Esophagus squamous epithelium (tissue), 5 donors: Measurements from ENCODE around the gene SKAP1. TPM values are rescaled to one million over a fixed set of nuclear protein-coding genes. Genes with fewer than 3 reads are reported as not detected.

Experiments
- DNase-seq: peaks from one replicate; lab custom pipeline; 2025; lab: John Stamatoyannopoulos, UW
- H3K27ac ChIP-seq, 4 donors: fragments of 200-600 bp; sonication (generic); one replicate each; pipeline ENCODE4 v1.5.1; 2016 to 2019; ENCODE audit warnings: mild to moderate bottlenecking in 1 of 4
- H3K27me3 ChIP-seq, 4 donors: fragments of 200-600 bp; sonication (generic); 1 replicate in 3 of 4; 2 replicates in 1 of 4; pipeline versions ENCODE4 v1.5.1 to v1.6.0; 2017 to 2021; ENCODE audit warnings: antibody characterized with exemption in 1 of 4
- H3K36me3 ChIP-seq, 3 donors: fragments of 200-600 bp; sonication (generic); one replicate each; pipeline ENCODE4 v1.5.1; 2016 to 2019
- H3K4me1 ChIP-seq, 3 donors: fragments of 200-600 bp; sonication (generic); one replicate each; pipeline ENCODE4 v1.5.1; 2017 to 2019
- H3K4me3 ChIP-seq, 4 donors: fragments of 200-600 bp; sonication (generic); 1 replicate in 3 of 4; 2 replicates in 1 of 4; pipeline ENCODE4 v1.5.1; 2016 to 2019; ENCODE audit warnings: mild to moderate bottlenecking in 2 of 4, moderate library complexity in 1 of 4
- H3K9me3 ChIP-seq, 3 donors: fragments of 200-600 bp; sonication (generic); one replicate each; pipeline ENCODE4 v1.5.1; 2016 to 2019
- POLR2A ChIP-seq, 4 donors: fragments of 450-650 bp; IDR thresholded peaks; one replicate each; pipeline ENCODE4 v1.6.1; 2017; ENCODE audit warnings: antibody characterized with exemption in 4 of 4, mild to moderate bottlenecking in 4 of 4, moderate library complexity in 3 of 4
- WGBS, 2 donors: methylation state at CpG; one replicate each; pipeline ENCODE4 v1.1.5; 2018; 5-methylcytosine and 5-hydroxymethylcytosine counted together
- intact Hi-C: fragments of 100-400 bp; cut with DNase I; formaldehyde crosslinking; loops from one replicate; pipeline ENCODE4 v1.15.0; 2022
- total RNA-seq, 4 donors: library from RNA; depleted of rRNA; stranded (reverse); fragments of >200 nt; gene quantifications; one replicate each; pipeline ENCODE4 v1.1.0, GENCODE V29; 2016
- TF ChIP-seq, protein P1 (sequence below), 6 experiments: fragments of 450-650 bp in 4 of 6; fragments of 200-600 bp in 2 of 6; sonication (generic) in 2 of 6; IDR thresholded peaks; one replicate each; pipeline ENCODE4 v1.5.1; 2016 to 2019; ENCODE audit warnings: antibody characterized with exemption in 6 of 6, mild to moderate bottlenecking in 4 of 6, moderate library complexity in 4 of 6
- donor health status: DM: yes; HTN: yes; CAD: no.

The SKAP1 gene
- total RNA-seq, 4 donors from 2014 or later = 0.83 to 5.1 (median 3.4) TPM; not detected in 1

DNA sequence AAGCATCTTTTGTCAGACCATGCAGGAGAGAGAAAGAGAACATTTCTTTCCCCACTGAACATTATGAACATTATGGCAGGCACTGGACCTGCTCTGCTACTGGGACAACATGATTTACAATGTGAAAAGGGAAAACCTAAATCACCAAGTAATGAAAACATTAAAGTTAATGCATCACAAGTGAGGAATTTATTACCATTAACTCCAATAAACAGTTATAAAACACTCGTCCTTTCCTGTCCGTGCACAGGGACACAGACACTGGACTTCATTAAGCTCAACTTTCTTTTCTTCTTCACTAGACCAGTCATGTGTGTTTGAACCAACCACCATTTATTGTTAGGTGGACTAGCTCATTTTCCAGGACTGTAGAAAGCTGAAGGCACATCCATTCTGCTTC, 227.1 kb downstream of the SKAP1 start:
- no peak overlapping the region for H3K27ac ChIP-seq
- TF ChIP-seq, protein P1, sequence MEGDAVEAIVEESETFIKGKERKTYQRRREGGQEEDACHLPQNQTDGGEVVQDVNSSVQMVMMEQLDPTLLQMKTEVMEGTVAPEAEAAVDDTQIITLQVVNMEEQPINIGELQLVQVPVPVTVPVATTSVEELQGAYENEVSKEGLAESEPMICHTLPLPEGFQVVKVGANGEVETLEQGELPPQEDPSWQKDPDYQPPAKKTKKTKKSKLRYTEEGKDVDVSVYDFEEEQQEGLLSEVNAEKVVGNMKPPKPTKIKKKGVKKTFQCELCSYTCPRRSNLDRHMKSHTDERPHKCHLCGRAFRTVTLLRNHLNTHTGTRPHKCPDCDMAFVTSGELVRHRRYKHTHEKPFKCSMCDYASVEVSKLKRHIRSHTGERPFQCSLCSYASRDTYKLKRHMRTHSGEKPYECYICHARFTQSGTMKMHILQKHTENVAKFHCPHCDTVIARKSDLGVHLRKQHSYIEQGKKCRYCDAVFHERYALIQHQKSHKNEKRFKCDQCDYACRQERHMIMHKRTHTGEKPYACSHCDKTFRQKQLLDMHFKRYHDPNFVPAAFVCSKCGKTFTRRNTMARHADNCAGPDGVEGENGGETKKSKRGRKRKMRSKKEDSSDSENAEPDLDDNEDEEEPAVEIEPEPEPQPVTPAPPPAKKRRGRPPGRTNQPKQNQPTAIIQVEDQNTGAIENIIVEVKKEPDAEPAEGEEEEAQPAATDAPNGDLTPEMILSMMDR (IDR thresholded peaks at IDR 0.05) = no peak
- intact Hi-C loops = no loop called here
- no peaks in the 10 kb centered on the region for H3K36me3 ChIP-seq
- 60 to 61% methylated on average over 2 of the region's 2 CpGs for WGBS, 2 donors
- H3K4me1 ChIP-seq = no peaks in the 10 kb centered on the region
- peaks cover 0 to 72% (median 0%) of the 10 kb centered on the region in 4 donors for H3K27me3 ChIP-seq
- DNase-seq = no peak
- no peak overlapping the region for H3K4me3 ChIP-seq
- no peaks in the 10 kb centered on the region for H3K9me3 ChIP-seq

DNA sequence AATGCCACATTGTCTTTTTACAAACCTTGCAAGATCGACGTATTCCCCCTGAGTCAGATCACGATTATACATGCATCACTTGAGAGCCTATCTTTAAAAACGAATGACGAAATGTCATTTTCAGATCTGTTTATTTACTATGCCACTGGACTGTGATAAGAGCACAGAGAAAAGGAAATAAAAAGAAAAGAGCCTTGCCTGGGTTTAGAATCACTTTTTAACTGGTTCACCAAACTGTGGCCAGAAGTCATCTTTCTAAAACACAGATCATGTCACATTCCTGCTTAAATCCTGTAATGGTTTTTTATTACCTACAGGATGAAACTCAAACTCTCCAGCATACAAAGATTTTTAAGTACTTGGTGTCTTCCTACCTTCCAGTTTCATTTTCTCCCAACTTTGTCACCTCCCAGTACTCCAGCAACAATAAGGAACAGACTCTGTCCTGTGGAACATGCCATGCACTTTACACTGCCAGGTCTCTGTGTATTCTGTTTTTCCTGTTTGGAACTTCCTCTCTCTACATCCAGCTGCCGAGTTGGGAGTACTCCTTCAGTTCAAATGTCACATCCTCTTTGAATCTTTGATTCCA, 231.0 kb downstream of the SKAP1 start:
- no peak for TF ChIP-seq POLR2A (IDR thresholded peaks at IDR 0.05)
- TF ChIP-seq, protein P1 (IDR thresholded peaks at IDR 0.05) = no peak

DNA sequence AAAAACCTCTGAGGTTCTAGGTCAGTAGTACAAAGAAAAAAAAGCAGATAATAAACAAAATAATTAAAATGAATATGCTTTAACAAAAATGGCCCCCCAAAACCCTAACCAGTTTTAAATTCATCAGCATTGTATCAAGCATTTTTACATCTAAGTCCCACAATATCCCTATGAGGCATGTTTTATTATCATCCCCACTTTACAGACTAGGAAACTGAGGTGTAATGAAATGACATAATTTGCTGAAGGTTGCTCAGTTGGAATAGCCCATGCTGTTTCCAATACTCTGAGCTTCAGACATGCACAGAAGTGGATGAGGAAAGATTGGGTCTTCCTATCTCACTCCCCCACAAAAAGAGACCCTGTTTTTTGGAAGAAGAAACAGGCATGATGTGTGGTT, 234.1 kb downstream of the SKAP1 start:
- peaks cover 0 to 83% (median 0%) of the 10 kb centered on the region in 4 donors for H3K27me3 ChIP-seq
- no peak for TF ChIP-seq POLR2A (IDR thresholded peaks at IDR 0.05)
- TF ChIP-seq, protein P1 (IDR thresholded peaks at IDR 0.05) = no peak
- H3K9me3 ChIP-seq = no peaks in the 10 kb centered on the region
- H3K4me1 ChIP-seq = no peaks in the 10 kb centered on the region
- H3K27ac ChIP-seq = no peak overlapping the region
- H3K36me3 ChIP-seq = no peaks in the 10 kb centered on the region
- no peak for DNase-seq
- no peak overlapping the region for H3K4me3 ChIP-seq
- intact Hi-C loops = no loop called here

More for the DNA sequence above, 231.0 kb downstream of the SKAP1 start:
- no peaks in the 10 kb centered on the region for H3K9me3 ChIP-seq
- H3K4me1 ChIP-seq = no peaks in the 10 kb centered on the region
- H3K27ac ChIP-seq = no peak overlapping the region
- DNase-seq = no peak
- WGBS, 2 donors = 29 to 33% methylated on average over 6 of the region's 6 CpGs
- intact Hi-C loops = no loop called here
- no peak overlapping the region for H3K4me3 ChIP-seq
- H3K27me3 ChIP-seq = peaks cover 0 to 70% (median 0%) of the 10 kb centered on the region in 4 donors
- no peaks in the 10 kb centered on the region for H3K36me3 ChIP-seq

DNA sequence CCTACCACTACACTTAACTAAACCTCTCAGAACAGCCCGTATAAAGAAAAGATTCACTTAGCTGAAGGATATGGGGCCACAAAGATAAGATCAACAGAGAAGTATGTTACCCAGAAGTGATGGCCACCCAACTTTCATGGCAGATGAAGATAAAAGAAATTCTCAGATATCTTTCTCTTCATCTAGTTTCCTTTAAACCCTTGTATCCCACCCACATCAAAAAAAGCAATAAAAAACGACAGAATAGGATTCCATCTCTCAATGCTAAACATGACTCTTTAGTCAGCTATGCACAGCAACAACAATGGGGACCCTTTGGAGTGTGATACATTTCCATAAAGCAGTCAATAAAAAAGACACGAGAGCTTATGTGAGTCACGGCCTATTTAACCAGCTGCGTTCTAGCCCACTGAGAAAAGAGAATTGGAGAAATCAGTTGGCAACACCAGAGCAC, 235.9 kb downstream of the SKAP1 start:
- Histone ChIP-seq H3K36me3 (no peaks in the 10 kb centered on the region), H3K4me1 (no peaks in the 10 kb centered on the region), H3K27me3 (peaks cover 0 to 83% (median 0%) of the 10 kb centered on the region in 4 donors), H3K27ac (no peak overlapping the region), H3K4me3 (no peak overlapping the region), H3K9me3 (no peaks in the 10 kb centered on the region)
- WGBS, 2 donors = 43 to 57% methylated on average over 5 of the region's 5 CpGs
- no peak for DNase-seq
- intact Hi-C loops = no loop called here
- TF ChIP-seq, protein P1 (IDR thresholded peaks at IDR 0.05) = no peak
- TF ChIP-seq POLR2A (IDR thresholded peaks at IDR 0.05) = no peak

DNA sequence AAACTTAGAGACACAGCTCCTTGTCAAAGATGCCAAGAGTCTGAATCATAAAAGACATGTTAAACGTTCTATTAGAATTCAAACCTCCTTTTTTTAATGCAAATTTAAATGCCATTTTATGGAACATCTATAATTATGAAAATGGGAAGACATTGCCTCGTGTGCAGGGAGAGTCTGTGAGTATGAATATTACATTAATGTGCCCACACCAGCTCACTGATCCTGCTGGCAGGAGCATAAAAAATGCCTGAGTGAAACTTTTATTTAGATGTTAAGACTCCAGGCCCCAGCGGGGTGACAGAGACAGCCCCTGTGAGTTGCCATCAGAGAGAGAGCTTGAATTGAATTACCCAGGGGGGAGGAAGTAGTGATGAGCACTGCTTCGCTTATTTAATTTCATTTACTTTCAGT, 237.7 kb downstream of the SKAP1 start:
- no peaks in the 10 kb centered on the region for H3K9me3 ChIP-seq
- no peak for TF ChIP-seq POLR2A (IDR thresholded peaks at IDR 0.05)
- TF ChIP-seq, protein P1 (IDR thresholded peaks at IDR 0.05) = no peak
- DNase-seq = no peak
- no peaks in the 10 kb centered on the region for H3K36me3 ChIP-seq
- H3K27me3 ChIP-seq = peaks cover 0 to 93% (median 0%) of the 10 kb centered on the region in 4 donors
- no peak overlapping the region for H3K4me3 ChIP-seq
- 46 to 48% methylated on average over 4 of the region's 4 CpGs for WGBS, 2 donors
- H3K4me1 ChIP-seq = no peaks in the 10 kb centered on the region
- intact Hi-C loops = no loop called here
- no peak overlapping the region for H3K27ac ChIP-seq
